GM12872 (cell line): ENCODE measurements around the gene SLC35F3.

Experiments used
- CTCF ChIP-seq: IDR thresholded peaks from 3 replicates; pipeline ENCODE4 v1.5.1; 2011; ENCODE audit warnings: low read depth, mild to moderate bottlenecking, low read length, moderate library complexity; ENCODE audit not compliant: insufficient read depth

Gene SLC35F3

DNA sequence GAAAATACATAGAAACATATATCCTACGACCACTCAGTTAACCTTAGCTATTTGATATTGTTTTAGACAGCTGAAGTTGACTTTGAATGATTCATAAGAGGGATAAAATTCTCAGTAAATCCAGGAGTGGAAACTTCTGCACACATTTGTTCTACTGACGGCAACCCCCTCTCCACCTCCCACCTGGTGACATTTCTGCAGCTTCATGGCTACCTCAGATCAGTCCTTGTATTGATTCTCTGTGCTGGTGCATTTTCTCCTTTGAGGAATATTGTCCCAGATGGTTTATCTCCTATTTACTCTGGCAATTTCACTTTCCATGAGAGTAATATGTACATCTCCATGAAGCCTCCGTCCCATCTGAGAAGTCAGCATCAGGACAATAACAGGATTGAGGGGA is 411.1 kb downstream of the SLC35F3 start:
- no peak for TF ChIP-seq CTCF

- TF ChIP-seq CTCF, result no peak
These were observed 412.0 kb downstream of the SLC35F3 start for GRCh38 chr1:234316486-234316885.

- no peak for TF ChIP-seq CTCF
These were observed 412.5 kb downstream of the SLC35F3 start for GRCh38 chr1:234316937-234317336.

DNA sequence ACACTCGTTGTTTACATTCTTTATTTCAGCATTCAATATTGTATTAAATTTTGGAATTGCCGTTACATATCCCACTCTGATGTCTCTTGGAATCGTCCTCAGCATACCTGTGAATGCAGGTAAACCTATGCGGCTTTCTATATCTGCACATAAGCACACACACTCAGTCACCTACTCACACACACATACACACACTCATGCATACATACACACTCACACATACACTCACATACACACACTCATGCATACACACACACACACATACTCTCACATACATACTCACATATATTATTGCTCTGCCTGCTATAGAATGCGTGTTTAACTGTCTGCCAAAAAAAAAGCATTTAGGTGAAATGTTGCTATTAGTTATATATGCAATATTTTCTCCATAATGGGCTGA is 415.6 kb downstream of the SLC35F3 start:
- no peak for TF ChIP-seq CTCF

DNA sequence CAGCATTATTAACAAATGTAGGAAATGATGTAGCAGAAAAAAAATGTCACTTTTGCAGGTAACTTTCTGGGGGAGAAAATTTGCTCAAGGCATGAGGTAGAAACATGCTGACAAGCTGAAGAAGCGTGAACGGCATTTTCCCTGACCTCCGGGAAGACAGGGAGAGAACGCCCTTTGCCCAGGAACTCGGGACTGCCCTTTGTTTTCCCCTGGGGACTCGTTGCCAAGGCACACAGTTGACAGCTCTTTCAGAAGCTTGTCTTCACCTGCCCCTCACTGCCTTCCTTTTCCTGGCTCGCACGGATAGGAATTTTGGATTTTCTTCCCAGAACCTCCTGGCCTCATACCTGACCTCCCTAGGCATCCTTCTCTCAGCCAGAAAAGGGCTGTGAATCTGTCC is 416.1 kb downstream of the SLC35F3 start:
- no peak for TF ChIP-seq CTCF

DNA sequence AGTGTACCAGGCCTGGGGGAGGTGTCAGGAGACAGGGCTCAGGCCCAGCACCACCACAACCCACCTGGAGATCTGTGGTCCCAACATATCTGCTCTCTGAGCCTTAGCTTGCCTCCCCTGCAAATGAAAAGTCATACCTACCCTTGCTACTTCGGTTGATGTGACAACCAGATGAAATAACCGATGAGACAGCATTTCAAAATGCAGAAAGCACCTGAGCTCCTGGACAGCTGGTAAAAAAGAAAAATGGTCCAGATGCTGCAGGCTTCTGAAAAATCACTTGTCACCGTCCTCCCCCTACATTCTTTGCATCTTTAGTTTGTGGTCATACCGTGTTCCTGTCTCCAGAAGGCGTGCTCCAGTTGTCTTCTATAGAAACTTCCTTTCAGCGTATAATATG is 416.8 kb downstream of the SLC35F3 start:
- TF ChIP-seq CTCF, result no peak

DNA sequence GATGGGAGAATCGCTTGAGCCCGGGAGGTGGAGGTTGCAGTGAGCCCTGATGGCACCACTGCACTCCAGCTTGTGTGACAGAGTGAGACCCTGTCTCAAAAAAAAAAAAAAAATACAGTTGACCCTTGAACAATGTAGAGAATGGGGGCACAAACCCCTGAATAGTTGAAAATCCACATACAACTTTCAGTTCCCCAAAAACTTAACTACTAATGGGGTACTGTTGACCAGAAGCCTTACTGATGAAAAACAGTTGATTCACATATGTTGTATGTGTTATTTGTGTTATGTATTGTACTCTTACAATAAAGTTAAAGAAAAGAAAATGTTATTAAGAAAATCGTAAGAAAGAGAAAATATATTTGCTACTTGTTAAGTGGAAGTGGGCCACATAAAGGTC is 417.6 kb downstream of the SLC35F3 start:
- no peak for TF ChIP-seq CTCF

GRCh38 chr1:234322979-234323378 is 418.5 kb downstream of the SLC35F3 start:
- TF ChIP-seq CTCF, result peak; percentile 66
